Rectal smooth muscle tissue (tissue), 1 donor: ENCODE measurements around the gene NPY4R2.
"Not testable (repeated sequence)": the region's sequence is repeated elsewhere in the genome, so short reads cannot be mapped to it uniquely, and the experiment has no call there.

ENCODE experiments used
- H3K27ac ChIP-seq: one replicate; pipeline ENCODE4 v1.7.0; 2013; ENCODE audit warnings: low read depth, low read length, inconsistent platforms
- H3K27me3 ChIP-seq: one replicate; pipeline ENCODE4 v1.7.0; 2013; ENCODE audit warnings: low read length; ENCODE audit not compliant: control insufficient read depth, insufficient read depth
- H3K36me3 ChIP-seq: one replicate; pipeline ENCODE4 v1.7.0; 2013; ENCODE audit warnings: low read length; ENCODE audit not compliant: control insufficient read depth, insufficient read depth
- H3K4me1 ChIP-seq: one replicate; pipeline ENCODE4 v1.7.0; 2013; ENCODE audit warnings: low read length; ENCODE audit not compliant: control insufficient read depth, insufficient read depth
- H3K4me3 ChIP-seq: one replicate; pipeline ENCODE4 v1.7.0; 2013; ENCODE audit warnings: low read length
- H3K9ac ChIP-seq: one replicate; pipeline ENCODE4 v1.7.0; 2013; ENCODE audit warnings: low read length

The NPY4R2 gene

GRCh38 chr10:47972077-47972476, 53.6 kb downstream of the NPY4R2 start:
- H3K36me3 ChIP-seq, H3K27me3 ChIP-seq, H3K9ac ChIP-seq, H3K4me3 ChIP-seq, H3K4me1 ChIP-seq, H3K27ac ChIP-seq: not testable (repeated sequence)
